AG04450 (cell line): ENCODE measurements around the gene TTYH3. TPM values are rescaled to one million over a fixed set of nuclear protein-coding genes. Genes with fewer than 3 reads are reported as not detected.

ENCODE experiments used
- CTCF ChIA-PET: fragments of 300-600, 350-600 bp; formaldehyde crosslinking; extraction: SDS; loops from one replicate; lab custom pipeline; 2022; ENCODE audit warnings: antibody characterized with exemption, inconsistent platforms; lab: Charles Lee
- POLR2A ChIA-PET: fragments of 350-600 bp; formaldehyde crosslinking; extraction: SDS; loops from one replicate; lab custom pipeline; 2021; ENCODE audit warnings: antibody characterized with exemption, inconsistent platforms; lab: Yijun Ruan, JAX
- DNase-seq: peaks from one replicate; pipeline ENCODE4 v3.0.0-alpha.2; 2011; ENCODE audit warnings: low read depth, low spot score
- H3K27ac ChIP-seq: one replicate; pipeline ENCODE4 v1.5.1; 2012; ENCODE audit warnings: low read depth, low read length, control low read depth
- H3K27me3 ChIP-seq: one replicate; pipeline ENCODE4 v1.6.0; 2012; ENCODE audit warnings: low read length; ENCODE audit not compliant: control insufficient read depth, insufficient read depth
- H3K4me3 ChIP-seq: 2 replicates; pipeline ENCODE4 v1.5.1; 2011; ENCODE audit warnings: mild to moderate bottlenecking, low read depth, low read length, control low read depth
- H3K9me3 ChIP-seq: 2 replicates; pipeline ENCODE4 v1.5.1; 2012; ENCODE audit warnings: low read length; ENCODE audit not compliant: control insufficient read depth, insufficient read depth
- polyA plus RNA-seq: library from polyadenylated mRNA; depleted of rRNA; stranded (reverse); fragments of >200 nt; gene quantifications from 2 replicates; pipeline ENCODE4 v1.2.3, GENCODE V29; 2011
- TF ChIP-seq, protein P1 (sequence below): IDR thresholded peaks from 2 replicates; pipeline ENCODE4 v1.5.1; 2011; ENCODE audit warnings: low read depth, low read length, control low read depth, inconsistent platforms

Gene TTYH3
- polyA plus RNA-seq, 1 experiment, result 30.8 TPM

DNA sequence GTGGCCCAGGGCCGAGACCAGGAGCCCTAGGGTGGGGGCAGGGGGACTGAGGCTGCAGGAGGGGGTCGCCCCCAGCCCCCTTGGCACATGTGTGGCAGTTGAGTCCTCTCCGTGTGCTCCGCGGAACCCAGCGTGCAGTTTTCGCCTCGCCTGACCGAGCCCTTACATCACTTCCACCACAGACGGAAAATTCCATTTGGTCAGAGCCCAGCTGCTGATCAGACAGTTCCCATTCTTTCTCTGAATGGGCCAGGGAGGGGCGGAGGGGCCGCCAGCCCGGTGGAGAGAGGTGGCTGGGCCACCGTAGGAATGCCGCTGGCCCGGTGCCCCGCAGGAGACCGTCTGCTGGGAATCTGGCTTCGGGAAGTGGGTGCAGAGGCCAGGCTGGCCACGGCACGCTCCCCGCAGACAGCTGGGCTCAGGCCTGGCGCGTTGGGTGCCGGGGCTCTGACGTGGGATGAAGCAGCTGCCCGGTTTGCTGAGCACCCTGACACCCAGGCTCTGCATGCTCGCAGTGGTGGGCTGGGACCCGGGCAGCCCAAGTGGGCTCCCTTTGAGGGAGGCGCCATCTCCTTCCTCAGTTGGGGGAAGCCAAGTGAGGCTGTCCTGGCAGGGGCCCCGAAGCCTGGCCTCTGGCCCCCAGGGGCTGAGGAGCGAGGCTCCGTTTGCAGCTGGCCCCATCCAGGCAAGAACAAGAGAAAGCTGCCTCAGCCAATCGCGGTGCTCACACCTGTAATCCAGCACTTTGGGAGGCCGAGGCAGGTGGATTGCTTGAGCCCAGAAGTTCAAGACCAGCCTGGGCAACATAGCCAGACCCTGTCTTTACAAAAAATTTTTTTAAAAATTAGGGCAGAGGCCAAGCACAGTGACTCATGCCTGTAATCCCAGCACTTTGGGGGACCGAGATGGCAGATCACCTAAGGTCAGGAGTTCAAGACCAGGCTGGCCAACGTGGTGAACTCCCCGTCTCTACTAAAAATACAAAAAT lies 9.9 kb downstream of the TTYH3 start:
- peak overlapping the region; percentile 97 for H3K27ac ChIP-seq
- CTCF ChIA-PET, result interaction anchor here (0.7 kb wide), 1 partner anchor 17 kb away, joined by 3 read pairs; no protein-coding TSS in a partner anchor
- POLR2A ChIA-PET, result interaction anchor here (1.0 to 1.6 kb wide), 2 partner anchors 10 to 17 kb away, joined by 3 to 6 read pairs; partner anchors contain the start of gene TTYH3
- H3K9me3 ChIP-seq, result no peaks in the 10 kb centered on the region; the same call in 1 of the 2 replicates
- H3K4me3 ChIP-seq, result peak overlapping the region; percentile 7; the same call in 1 of the 2 replicates
- TF ChIP-seq, protein P1, sequence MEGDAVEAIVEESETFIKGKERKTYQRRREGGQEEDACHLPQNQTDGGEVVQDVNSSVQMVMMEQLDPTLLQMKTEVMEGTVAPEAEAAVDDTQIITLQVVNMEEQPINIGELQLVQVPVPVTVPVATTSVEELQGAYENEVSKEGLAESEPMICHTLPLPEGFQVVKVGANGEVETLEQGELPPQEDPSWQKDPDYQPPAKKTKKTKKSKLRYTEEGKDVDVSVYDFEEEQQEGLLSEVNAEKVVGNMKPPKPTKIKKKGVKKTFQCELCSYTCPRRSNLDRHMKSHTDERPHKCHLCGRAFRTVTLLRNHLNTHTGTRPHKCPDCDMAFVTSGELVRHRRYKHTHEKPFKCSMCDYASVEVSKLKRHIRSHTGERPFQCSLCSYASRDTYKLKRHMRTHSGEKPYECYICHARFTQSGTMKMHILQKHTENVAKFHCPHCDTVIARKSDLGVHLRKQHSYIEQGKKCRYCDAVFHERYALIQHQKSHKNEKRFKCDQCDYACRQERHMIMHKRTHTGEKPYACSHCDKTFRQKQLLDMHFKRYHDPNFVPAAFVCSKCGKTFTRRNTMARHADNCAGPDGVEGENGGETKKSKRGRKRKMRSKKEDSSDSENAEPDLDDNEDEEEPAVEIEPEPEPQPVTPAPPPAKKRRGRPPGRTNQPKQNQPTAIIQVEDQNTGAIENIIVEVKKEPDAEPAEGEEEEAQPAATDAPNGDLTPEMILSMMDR, result no peak
- DNase-seq, result peak; percentile 90
- no peaks in the 10 kb centered on the region for H3K27me3 ChIP-seq

DNA sequence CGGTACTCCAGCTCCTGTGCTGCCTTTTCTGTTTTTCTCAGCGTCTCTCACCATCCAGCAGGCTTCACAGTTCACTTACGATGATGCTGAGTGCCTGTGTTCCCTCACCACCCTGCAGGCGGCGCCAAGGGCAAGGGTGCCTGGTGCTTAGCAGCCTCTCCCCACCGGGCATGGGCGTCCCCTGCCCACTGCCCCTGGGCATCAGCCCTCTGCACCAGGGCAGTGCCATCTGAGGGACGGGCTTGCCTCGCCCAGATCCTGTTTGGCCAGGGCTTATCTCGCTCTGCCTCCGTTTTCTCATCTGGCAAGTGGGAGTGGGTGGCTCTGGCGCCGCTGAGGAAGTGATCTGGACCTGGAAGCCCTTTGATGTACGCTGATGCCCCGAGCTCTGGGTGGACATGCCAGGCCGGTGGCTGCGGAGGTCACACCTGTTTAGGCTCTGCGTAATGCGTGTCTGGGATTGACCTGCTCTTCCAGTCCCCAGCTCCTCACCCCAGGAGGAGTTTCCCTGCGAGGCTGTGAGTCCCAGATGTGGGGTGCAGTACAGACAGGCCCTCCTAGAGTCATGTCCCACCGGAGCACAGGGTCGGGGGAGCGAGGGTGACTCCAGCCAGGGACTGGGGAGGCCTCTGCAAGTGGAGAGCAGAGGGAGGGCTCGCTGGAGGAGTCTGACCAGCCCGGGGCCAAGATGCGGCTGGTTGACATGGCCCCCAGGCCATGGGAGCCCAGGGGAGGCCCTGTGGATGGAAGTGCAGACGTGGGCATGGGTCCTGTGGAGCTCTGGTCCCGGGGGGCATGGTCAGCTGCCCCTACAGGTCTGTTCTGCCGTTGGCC lies 11.8 kb downstream of the TTYH3 start:
- no peak overlapping the region for H3K4me3 ChIP-seq
- ChIA-PET CTCF (no interaction called here), POLR2A (interaction anchor here (0.9 kb wide), 2 partner anchors 10 to 12 kb away, joined by 3 read pairs; partner anchors contain the start of gene TTYH3)
- DNase-seq, result no peak
- no peaks in the 10 kb centered on the region for H3K27me3 ChIP-seq
- no peak overlapping the region for H3K27ac ChIP-seq
- no peaks in the 10 kb centered on the region; the same call in 1 of the 2 replicates for H3K9me3 ChIP-seq
- TF ChIP-seq, protein P1, result peak; percentile 22; the same call in 1 of the 2 replicates

DNA sequence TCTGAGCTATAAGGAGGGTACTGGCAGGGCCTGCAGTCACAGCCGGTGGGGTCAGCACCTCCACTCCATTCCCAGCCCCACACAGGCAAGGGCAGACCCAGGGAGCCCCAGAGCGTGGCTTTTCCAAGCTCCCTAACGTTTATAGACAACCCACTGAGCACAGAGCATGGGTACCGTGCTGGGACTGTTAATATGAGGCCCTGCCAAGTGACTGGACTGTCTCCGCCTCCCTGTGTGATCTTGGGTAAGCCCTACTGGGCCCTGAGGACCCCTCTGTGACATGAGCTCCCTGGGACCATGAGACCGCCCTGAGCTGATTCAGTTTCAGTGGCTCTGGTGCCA lies 12.4 kb downstream of the TTYH3 start:
- H3K27ac ChIP-seq, result no peak overlapping the region

DNA sequence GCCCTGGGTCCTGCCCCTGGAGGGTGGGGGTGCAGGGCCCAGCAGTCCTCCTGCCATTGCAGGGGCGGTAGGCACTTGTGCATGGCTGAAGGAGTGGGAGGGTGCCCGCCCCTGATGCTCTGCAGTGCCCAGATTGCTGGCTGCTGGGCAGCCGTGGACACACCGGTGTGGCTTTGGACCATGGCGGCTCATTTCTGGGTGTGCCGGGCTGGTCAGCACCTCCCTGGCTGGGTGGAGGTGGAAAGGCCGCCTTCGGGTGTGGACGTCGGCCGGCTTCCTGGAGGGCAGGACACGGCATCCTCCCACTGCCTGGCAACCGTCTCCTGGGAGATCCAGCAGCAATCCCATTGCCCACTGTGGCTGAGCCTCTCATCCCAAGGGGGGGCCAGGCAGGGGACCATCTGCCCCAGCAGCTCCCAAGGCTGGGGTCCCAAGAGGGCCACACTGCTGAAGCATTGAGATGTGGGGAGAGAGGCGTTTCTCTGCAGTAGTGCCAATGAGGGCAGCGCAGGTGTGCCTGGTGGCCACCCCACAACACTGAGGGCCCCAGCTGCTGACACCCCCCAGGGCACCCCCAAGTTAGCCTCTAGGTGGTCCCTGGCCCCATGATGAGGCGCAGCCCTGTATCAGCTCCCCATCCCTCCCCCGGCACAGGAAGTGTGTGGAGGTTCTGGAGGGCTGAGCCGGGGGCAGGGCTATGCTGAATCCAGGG lies 12.9 kb downstream of the TTYH3 start:
- H3K27ac ChIP-seq, result no peak overlapping the region

More for the DNA sequence above, 12.4 kb downstream of the TTYH3 start:
- H3K27me3 ChIP-seq, result no peaks in the 10 kb centered on the region
- H3K9me3 ChIP-seq, result no peaks in the 10 kb centered on the region; the same call in 1 of the 2 replicates
- CTCF ChIA-PET, result no interaction called here
- TF ChIP-seq, protein P1, result no peak
- POLR2A ChIA-PET, result interaction anchor here (0.9 kb wide), 1 partner anchor 13 kb away, joined by 3 read pairs; the partner anchor contains the start of gene TTYH3
- no peak overlapping the region for H3K4me3 ChIP-seq
- DNase-seq, result no peak

More for the DNA sequence above, 12.9 kb downstream of the TTYH3 start:
- TF ChIP-seq, protein P1, result no peak
- Histone ChIP-seq H3K9me3 (no peaks in the 10 kb centered on the region; the same call in 1 of the 2 replicates), H3K4me3 (no peak overlapping the region), H3K27me3 (no peaks in the 10 kb centered on the region)
- no peak for DNase-seq
- POLR2A ChIA-PET, result no interaction called here
- CTCF ChIA-PET, result no interaction called here
